Gastrocnemius medialis (tissue), 4 donors: ENCODE results near the gene SLC5A3.

Experiments
- POLR2A ChIP-seq, 2 donors: fragments of 450-650 bp; IDR thresholded peaks; one replicate each; pipeline ENCODE4 v1.6.1; 2017; ENCODE audit warnings: antibody characterized with exemption in 2 of 2, mild to moderate bottlenecking in 2 of 2, moderate library complexity in 2 of 2
- TF ChIP-seq, protein P1 (sequence below), 5 experiments: fragments of 450-650 bp in 3 of 5; fragments of 200-600 bp in 2 of 5; sonication (generic) in 2 of 5; IDR thresholded peaks in 4 of 5; conservative IDR thresholded peaks in 1 of 5; 1 replicate in 4 of 5; 2 replicates in 1 of 5; pipeline ENCODE4 v1.5.1; 2016 to 2019; ENCODE audit warnings: antibody characterized with exemption in 5 of 5, mild to moderate bottlenecking in 3 of 5, moderate library complexity in 3 of 5

DNA sequence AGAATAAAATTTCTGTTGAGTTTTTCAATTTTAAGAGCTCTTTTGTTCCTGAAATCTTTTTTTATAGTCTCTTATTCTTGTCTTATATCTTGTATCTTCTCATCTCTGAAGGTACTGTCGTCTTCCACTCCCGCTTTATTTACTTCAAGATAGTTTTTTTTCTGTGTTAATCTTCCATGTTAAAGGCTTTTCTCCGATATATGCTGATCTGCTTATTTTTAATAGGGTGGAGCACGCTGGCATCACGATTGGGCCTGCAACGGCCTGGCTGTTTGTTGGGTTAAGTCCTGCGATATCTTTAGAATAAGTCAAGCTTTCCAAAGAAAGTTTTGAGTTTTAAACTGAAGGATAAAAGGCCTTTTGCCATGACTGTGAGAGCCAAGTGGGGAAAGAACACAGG lies 35.7 kb downstream of the SLC5A3 start:
- TF ChIP-seq, protein P1, sequence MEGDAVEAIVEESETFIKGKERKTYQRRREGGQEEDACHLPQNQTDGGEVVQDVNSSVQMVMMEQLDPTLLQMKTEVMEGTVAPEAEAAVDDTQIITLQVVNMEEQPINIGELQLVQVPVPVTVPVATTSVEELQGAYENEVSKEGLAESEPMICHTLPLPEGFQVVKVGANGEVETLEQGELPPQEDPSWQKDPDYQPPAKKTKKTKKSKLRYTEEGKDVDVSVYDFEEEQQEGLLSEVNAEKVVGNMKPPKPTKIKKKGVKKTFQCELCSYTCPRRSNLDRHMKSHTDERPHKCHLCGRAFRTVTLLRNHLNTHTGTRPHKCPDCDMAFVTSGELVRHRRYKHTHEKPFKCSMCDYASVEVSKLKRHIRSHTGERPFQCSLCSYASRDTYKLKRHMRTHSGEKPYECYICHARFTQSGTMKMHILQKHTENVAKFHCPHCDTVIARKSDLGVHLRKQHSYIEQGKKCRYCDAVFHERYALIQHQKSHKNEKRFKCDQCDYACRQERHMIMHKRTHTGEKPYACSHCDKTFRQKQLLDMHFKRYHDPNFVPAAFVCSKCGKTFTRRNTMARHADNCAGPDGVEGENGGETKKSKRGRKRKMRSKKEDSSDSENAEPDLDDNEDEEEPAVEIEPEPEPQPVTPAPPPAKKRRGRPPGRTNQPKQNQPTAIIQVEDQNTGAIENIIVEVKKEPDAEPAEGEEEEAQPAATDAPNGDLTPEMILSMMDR (IDR thresholded peaks at IDR 0.05 in 4 of 5, conservative IDR thresholded peaks at IDR 0.05 in 1 of 5), result no peak
- no peak for TF ChIP-seq POLR2A (IDR thresholded peaks at IDR 0.05)
